AG09319 (cell line): ENCODE measurements around the gene MGME1.

Source experiments
- DNase-seq: peaks from one replicate; pipeline ENCODE4 v3.0.0-alpha.2; 2010; ENCODE audit warnings: low read depth; ENCODE audit errors: extremely low read depth
- TF ChIP-seq, protein P1 (sequence below): IDR thresholded peaks from 2 replicates; pipeline ENCODE4 v1.5.1; 2011; ENCODE audit warnings: low read depth, mild to moderate bottlenecking, inconsistent platforms, low read length, moderate library complexity

The MGME1 gene

DNA sequence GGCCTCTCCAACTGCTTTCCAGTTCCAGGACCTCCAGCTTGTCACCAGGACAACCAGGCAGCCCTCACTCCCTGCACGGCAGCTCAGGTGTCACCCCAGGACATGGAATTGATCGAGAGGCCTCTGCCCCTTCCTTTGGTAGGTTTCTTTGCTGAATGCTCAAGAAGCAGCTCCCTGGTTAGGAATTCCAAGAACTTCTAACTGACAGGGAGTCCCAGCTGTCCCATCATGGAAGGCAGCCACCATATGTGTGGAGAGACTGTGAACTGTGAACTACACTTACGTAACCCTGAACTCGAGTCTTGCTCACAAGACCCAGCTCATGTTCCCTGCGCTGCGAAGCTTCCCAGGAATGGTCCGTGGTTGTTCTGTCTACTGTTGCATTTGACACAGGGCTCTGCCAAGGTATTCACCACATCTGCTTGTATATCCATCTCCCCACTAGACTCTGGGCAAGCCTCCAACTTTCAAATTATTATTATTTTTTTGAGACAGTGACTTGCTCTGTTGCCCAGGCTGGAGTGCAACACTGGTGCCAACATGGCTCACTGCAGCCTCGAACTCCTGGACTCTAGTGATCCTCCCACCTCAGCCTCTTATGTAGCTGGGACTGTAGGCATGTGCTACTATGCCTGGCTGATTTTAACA, 35.7 kb downstream of the MGME1 start:
- TF ChIP-seq, protein P1, sequence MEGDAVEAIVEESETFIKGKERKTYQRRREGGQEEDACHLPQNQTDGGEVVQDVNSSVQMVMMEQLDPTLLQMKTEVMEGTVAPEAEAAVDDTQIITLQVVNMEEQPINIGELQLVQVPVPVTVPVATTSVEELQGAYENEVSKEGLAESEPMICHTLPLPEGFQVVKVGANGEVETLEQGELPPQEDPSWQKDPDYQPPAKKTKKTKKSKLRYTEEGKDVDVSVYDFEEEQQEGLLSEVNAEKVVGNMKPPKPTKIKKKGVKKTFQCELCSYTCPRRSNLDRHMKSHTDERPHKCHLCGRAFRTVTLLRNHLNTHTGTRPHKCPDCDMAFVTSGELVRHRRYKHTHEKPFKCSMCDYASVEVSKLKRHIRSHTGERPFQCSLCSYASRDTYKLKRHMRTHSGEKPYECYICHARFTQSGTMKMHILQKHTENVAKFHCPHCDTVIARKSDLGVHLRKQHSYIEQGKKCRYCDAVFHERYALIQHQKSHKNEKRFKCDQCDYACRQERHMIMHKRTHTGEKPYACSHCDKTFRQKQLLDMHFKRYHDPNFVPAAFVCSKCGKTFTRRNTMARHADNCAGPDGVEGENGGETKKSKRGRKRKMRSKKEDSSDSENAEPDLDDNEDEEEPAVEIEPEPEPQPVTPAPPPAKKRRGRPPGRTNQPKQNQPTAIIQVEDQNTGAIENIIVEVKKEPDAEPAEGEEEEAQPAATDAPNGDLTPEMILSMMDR = no peak
- DNase-seq = no peak

DNA sequence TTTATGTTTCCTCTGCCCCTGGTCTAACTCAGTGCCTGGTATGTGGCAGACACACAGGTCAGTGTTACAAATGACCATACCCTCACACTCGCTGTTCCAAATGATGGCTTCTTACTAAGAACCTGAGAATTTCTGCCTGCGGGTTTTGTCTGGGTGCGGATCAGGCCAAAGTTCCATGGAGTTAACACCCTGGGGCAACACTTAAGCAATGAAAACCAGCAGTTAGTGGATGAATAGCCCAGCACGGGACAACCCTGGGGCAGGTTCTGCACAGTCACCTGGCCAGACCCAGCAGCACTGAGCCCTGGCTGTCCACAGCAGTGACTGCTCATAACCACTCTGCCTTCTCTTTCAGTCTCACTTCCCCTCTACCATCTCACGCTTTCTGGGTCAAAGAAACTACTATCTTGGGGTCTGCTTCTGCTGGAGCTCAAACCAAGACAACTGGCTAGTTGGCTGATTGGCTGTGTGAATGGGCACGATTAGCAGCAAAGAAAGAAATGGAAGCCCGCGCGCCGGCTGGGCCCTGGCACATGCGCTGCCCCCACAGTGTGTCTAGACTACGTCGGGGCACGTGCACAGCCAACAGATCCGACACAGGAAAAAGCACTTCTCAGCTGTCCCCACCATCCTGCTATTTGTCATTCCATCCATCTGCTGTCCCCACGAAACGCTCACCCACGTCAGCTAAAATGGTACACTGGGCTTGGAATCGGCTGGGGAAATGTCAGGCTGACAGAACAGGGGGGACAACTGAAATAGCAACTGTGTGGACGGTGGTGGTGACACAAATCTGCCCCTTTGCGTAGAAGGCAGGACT, 36.6 kb downstream of the MGME1 start:
- TF ChIP-seq, protein P1 = no peak
- no peak for DNase-seq

DNA sequence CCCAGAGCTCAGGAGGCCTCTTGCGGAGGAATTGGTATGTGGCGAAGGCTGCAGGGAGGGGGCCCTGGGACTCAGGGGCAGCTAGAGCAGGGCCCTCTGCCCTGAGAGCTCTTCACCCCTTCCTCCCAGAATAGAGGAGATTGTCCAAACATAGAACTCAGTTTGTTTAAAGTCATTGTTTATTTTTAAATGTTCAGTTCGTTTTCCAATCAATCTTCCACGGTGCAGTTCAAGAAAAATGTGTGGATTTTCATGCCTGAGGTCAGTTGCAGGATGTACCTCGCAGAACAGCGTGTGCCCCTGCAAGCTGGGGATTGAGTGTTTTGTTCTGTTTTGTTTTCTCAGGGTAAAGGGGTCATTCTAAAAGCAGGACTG, 37.2 kb downstream of the MGME1 start:
- TF ChIP-seq, protein P1 = no peak
- DNase-seq = no peak

DNA sequence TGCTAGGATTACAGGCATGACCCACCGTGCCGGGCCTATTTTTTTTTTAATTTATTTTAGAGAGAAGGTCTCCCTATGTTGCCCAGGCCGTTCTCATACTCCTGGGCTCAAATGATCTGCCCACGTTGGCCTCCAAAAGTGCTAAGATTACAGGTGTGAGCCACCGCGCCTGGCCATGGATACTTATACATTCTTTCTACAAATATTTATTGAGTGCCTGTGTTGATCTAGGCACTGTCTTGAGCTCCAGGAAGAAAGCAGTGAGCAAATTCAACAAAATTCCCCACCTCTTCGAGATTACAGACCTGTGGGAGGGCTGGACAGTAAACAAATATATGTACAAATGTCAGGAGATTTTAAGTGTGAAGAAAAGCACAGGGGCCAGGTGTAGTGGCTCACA, 37.9 kb downstream of the MGME1 start:
- no peak for DNase-seq
- TF ChIP-seq, protein P1 = no peak

DNA sequence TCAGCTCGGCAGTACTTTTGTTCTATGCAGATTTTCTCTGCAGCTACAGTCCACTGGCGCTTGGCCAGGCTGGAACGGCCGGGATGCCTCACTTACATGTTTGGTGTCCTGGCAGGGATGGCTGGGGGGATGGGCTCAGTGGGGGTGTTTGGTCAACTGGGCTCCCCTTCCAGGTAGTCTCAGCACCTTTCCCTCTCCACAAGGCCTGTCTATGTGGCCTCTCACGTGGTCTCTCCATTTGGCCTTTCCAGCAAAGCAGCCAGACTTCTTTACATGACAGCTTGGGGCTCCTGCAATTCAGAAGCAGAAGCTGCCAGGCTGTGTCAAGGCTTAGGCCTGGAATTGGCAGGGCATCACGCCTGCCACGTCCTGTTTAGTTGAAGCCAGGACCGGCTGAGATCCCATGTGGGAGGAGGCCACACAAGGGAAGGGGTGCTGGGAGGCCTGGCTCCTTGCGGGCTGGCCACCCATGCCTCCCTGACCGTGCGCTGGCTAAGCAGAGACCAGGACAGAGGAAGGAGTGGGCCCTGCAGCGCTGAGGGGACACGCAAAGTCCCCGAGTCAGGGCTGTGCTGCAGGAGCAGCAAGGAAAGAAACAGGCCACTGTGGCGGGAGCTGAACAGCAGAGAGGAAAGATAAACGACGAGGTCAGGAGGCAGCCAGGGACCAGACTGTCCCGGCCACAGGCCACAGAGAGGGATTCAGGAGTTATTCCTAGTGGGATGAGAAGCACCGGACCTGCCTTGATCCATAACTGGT, 38.9 kb downstream of the MGME1 start:
- TF ChIP-seq, protein P1 = no peak
- no peak for DNase-seq

DNA sequence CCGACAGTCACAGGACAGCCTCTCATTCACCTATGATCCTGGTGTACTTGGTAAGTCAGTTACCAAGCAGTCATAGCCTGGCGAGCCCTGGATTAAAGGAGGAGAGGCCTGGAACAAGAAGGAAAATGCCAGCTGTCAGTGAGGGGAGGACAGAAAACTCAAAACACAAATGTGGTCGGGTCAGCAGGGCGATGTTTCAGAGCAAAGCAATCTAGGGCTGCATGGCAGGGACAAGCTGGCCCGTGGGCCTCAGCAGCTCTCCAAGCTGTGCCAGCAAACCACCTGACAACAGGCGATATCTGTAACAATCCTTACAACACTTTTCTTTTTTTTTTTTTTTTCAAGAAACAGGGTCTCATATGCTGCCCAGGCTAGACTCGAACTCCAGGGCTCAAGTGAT, 40.3 kb downstream of the MGME1 start:
- TF ChIP-seq, protein P1 = no peak
- DNase-seq = no peak

DNA sequence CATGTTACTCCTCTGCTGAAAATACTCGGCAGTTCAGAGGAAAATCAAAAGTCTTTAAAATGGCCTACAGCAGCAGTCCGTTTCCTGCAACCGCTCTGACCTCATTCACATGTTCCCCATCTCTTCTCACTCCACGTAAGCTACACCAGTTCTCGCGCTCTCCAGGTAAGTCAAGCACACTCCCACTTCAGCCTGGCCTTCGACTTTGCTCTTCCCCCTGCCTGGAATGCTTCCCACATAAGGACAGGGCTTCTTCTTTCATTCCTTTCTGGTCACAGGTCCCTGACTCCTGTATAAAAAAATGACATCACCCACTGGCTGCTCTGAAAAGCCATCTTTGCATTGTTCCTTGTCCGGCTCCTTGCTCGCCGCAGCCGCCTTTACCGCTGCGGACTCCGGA, 42.7 kb downstream of the MGME1 start:
- DNase-seq = no peak
- TF ChIP-seq, protein P1 = no peak
